IPS DF 19.7 (cell line): Measurements from ENCODE around the gene ACADSB.

Source experiments
- DNase-seq: peaks from one replicate; pipeline ENCODE4 v3.0.0-alpha.2; 2013; ENCODE audit warnings: low read depth, low spot score

ACADSB gene

GRCh38 chr10:123008355-123009104, at the start of gene ACADSB, which contains the start of gene IKZF5:
ACADSB (plus strand) TSS chr10:123009006; CDS start chr10:123009030, 24 bp downstream.
IKZF5 (minus strand) TSS chr10:123008795; CDS start chr10:122998625, 10,170 bp downstream.
- DNase-seq: peak; percentile 81

DNA sequence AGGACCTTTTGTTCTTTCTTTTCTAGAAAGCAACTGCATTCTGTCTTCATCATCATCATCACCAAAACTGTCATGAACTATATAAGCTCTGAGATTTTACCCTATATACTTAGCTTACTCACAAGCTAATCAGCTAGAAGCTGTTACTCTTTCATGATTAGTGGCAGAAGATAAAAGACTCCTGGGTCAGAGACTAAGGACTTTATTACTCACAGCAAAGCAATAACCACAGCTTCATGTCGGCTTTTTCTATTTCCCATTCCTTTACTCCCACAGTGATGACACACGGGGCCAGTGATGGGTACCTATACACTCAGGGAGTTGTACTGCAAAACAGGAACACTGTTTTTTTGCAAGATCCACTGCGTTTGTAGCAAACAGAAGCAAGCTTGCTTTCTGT, 46.4 kb upstream of the ACADSB start:
- no peak for DNase-seq

DNA sequence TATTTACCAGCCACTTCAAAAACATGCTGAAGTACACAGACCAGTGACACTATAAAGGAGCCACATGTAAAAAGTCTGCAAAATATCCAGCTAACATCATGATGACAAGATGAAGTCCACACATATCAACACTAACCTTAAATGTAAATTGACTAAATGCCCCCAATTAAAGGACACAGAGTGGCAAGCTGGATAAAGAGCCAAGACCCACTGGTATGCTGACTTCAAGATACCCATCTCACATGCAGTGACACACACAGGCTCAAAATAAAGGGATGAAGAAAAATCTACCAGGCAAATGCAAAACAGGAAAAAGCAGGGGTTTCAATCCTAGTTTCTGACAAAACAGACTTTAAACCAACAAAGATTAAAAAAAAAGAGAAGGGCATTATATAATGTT, 41.9 kb upstream of the ACADSB start:
- DNase-seq: no peak

DNA sequence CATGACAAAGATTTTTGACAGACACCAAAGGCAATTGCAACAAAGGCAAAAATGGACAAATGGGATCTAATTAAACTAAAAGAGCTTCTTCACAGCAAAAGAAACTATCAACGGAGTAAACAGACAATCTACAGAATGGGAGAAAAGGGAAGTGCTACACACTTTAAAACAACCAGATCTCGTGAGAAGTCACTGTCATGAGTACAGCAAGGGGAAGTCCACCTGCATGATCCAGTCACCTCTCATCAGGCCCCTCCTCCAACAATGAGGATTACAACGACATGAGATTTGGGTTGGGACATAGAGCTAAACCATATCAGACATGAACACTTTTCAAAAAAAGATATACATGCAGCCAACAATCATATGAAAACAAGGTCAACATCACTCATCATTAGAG, 40.1 kb upstream of the ACADSB start:
- DNase-seq: no peak

GRCh38 chr10:122974023-122974422, 34.8 kb upstream of the ACADSB start:
- DNase-seq: no peak

DNA sequence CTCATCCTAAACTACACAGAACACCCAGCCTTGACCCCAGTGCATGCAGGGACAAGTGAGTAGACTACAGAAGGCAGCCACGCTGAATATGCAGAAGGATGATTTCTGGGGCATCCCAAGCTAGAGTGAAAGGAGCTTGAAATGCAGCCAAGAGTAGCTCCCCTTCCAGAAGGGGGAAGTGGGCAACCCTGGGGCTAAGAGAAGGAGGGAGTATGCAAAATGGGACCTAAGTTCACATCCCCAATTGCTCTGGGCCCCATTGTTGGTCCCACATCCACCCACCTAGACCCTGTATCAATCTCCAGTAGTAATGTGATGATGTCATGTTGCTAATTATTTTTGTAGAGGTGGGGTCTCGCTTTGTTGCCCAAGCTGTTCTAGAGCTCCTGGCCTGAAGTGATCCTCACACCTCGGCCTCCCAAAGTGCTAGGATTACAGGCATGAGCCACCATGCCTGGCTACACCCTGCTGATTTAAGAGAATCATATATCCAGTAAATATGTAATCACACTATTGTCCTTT, 34.2 kb upstream of the ACADSB start:
- DNase-seq: no peak

- peak; percentile 50 for DNase-seq
Measured at GRCh38 chr10:122980209-122981065, 28.4 kb upstream of the ACADSB start, which contains the start of gene PSTK. PSTK (plus strand) TSS chr10:122980401; CDS start chr10:122980480, 79 bp downstream.

DNA sequence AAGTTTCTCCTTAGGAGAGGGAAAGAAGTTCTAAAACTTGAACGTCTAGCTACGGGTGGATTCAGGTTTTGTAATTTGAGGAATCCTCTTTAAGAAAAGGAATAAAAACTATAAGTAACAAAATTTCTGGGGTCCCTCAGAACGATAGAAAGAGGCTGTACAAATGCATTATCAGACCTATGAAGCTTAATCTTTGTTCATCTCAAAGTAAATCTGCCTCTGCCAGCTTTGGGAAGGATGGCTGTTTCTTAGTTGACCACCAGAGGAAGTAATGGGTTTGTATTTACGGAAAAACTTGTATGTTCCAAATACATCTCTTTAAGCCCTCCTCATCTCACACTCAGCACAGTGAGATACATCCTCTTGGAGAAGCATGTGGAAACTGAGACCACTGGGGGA, 27.7 kb upstream of the ACADSB start:
- no peak for DNase-seq

DNA sequence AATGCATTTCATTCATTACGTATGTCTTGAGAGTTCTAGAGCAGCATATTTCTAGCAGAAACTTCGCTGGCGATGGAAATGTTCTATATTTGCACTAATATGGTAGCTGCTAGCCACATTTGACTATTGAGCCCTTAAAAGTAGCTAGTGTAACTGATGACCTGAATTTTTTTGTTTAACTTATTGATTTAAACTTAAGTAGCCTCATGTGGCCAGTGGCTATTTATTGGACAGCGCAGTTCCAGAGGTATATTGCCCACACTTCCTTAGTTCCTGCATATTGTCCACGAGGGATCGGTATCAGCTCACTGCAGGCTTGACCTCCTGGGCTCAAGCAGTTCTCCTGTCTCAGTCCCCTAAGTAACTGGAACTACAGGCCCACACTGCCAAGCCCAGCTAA, 24.9 kb upstream of the ACADSB start:
- no peak for DNase-seq

- no peak for DNase-seq
Measured at GRCh38 chr10:122984708-122985107, 24.1 kb upstream of the ACADSB start.

DNA sequence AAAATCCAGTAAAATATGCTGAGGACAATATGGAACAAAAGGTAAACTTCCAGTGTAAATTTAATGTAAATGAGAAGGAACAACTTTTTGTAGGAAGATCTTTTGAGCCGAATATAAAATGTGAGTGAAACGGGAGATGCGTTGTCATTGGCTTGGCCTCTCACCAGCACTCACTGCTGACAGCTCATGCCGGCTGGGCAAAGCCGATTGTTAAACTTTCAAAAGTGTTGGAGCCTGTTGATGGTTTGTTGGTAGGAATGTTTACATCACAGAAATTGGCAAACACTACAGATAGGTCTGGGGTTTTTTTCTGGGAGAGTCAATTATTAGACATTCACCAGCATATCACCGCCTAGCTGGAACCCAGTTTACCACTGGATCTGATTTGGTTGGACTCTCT, 22.5 kb upstream of the ACADSB start:
- no peak for DNase-seq

GRCh38 chr10:122988501-122988900, 20.3 kb upstream of the ACADSB start:
- no peak for DNase-seq

DNA sequence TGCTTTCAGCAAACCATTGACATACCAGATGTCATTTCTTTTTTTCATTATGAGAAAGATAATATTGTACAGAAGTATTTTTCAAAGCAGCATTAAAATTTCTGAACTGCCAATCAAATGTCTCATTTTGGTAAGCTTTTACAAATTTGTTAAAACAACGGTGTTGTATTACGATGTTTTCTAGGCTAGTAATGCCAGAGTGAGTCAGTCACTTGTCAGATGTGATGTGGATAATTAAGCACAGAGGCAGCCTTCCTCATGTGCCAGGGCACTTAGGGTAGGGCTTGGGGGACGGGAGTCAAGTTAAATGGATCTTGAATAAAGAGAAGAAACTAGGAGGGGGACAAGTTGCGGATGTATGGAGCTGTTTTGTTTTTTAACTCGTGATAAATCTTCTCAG, 18.5 kb upstream of the ACADSB start:
- DNase-seq: no peak

DNA sequence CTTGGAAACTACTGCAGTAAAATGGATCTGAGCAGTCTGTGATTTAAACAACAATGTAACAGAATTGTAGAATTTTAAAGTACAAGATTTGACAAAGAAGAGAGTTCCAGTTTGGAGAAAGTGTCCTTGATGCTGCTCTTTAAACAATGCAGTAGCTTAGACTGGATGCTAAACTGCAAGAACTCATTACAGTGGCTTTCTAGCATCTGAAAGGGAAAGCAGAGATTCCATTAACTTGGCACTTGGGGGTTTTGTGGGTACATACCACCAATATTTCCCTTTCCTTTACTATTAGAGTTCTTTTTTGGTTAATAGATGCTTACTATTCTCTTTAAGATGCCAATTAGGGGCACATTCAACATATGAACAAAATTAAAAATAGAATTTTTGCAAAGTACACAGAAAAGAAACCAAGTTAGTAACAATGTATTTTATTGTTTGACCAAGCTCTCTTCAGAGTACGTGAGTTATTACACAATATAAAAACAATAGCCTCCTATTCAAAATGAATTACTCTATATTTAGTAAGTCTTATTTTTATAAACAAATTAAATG, 16.7 kb upstream of the ACADSB start:
- no peak for DNase-seq

GRCh38 chr10:122993797-122994336, 14.9 kb upstream of the ACADSB start:
- DNase-seq: no peak

DNA sequence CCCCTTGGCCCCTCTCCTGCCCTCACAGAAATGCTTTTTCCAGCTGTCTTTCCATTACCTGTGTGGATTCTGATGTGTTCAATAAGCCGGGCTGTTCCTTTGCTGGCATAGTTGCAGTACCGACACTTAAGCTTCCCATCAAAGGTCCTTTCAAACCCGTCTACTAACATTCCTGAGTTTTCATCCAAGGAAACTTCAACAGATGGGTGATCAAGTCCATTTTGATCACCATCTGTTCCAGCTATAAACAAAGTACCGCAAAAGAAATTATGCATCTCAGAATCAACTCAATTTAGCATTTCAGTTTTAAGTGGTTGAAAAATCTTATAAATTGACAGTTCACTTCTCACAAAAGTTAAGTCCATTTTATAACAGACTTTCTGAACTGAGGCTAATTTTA, 12.9 kb upstream of the ACADSB start:
- DNase-seq: no peak

DNA sequence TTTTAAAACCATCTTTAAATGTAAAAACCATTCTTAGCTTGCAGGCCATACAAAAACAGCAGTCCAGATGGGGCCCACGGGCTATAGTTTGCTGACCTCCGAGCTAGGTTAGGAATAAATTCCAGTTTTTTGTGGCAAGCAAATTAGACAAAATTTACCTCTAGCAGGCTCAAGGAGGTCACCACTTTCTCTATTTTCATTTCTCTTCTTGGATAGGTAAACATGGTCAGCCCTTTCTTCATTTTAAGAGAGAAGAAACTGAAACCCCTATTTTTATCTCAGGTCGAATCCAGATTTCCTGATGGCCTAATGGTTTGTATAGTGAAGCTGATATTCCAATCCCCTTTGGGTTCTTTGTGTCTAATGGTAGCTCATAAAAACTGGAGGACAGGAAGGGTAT, 10.9 kb upstream of the ACADSB start:
- no peak for DNase-seq

DNA sequence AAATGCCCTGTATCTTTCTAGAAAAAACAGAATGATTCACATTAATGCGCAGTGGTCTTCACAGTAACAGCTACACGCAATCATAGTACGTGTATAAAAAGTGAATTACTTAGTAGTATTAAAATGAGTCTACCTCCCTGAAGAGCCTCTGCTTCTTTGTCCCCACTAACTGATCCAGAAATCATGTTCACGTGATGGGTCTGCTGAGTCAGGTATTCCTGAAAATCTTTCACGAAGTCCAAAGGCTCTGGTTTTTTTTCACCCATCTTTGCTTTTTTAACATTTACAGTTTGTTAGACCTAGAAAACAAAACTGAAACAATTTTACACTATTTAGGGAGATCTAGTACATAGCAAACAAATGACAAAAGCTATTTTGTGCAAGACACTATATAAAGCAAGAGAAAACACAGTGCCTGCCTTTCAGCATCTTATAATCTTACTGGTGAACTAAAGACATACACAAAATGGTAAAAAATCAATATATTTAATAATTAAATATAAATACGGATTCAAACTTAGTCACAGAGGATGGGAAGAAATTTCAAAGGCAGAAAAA, 10.4 kb upstream of the ACADSB start:
- no peak for DNase-seq

- DNase-seq: no peak
Measured at GRCh38 chr10:122998934-122999333, 9.9 kb upstream of the ACADSB start.

GRCh38 chr10:122999347-122999746, 9.5 kb upstream of the ACADSB start:
- no peak for DNase-seq

DNA sequence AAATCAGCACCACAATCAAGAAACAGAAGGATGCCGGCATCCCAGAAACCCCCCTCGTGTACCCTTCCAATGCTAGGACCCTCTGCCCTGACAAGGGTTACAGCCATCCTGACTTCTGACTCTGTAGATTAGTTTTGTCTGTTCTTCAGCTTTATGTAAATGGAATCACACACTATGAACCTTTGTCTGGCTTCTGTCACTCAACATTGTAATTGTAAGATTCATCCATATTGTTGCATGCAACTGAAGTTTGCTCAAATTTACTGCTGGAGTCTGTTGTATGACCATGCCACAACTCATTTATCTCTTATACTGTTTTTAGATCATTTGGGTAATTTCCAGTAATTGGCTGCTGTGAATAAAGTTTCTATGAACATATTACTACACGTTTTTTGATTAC, 8.7 kb upstream of the ACADSB start:
- no peak for DNase-seq

DNA sequence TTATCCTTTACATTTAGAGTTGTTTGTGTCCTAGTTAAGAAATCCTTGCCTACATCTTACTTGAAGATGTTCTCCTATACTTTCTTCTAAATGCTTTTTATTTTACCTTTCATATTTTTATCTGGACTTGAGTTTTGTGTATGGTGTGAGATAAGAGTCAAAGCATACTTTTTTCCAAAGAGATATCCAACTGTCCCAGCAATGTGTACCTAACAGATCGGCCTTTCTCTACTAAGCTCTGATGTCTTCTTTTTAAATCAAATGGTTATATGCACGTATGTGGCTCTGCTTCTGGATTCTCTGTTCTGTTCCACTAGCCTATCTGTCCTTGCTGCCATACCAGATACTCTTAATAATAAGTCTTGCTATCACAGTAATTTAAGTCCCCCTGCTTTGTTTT, 7.4 kb upstream of the ACADSB start:
- DNase-seq: no peak
